ENCODE data around the gene MACROD2.

- TF ChIP-seq ZC3H10 (CRISPR knock-in tag; IDR thresholded peaks at IDR 0.05) (no peak), ZNF70 (CRISPR knock-in tag; IDR thresholded peaks at IDR 0.05) (no peak), ARNTL (CRISPR knock-in tag; IDR thresholded peaks at IDR 0.05; ENCODE audit: borderline replicate concordance, low read depth) (no peak), PATZ1 (CRISPR knock-in tag; IDR thresholded peaks at IDR 0.05; ENCODE audit: borderline replicate concordance) (no peak), ISL1 (CRISPR knock-in tag; IDR thresholded peaks at IDR 0.05) (no peak)
Measured at GRCh38 chr20:15166744-15167143, 1171.4 kb downstream of the MACROD2 start.
